T-helper 1 cell treated with Interleukin-12 subunit alpha and Interleukin-12 subunit beta and Interleukin-4 antibody, amounts not matched to agents 30 μg/mL and 1 μg/mL, for 36 hours (primary cell): ENCODE data around the gene BAD.

Source experiments
- H3K27ac Mint-ChIP-seq: one replicate; pipeline ENCODE4 v1.8.0; 2021; ENCODE audit warnings: mild to moderate bottlenecking, mixed read lengths
- H3K27me3 Mint-ChIP-seq: one replicate; pipeline ENCODE4 v1.8.0; 2021; ENCODE audit warnings: low read depth, mixed read lengths
- H3K36me3 Mint-ChIP-seq: one replicate; pipeline ENCODE4 v1.8.0; 2021; ENCODE audit warnings: low read depth, mixed read lengths
- H3K4me1 Mint-ChIP-seq: one replicate; pipeline ENCODE4 v1.8.0; 2021; ENCODE audit warnings: low read depth, mixed read lengths
- H3K4me3 Mint-ChIP-seq: one replicate; pipeline ENCODE4 v1.8.0; 2021; ENCODE audit warnings: mild to moderate bottlenecking, moderate library complexity, mixed read lengths
- H3K9me3 Mint-ChIP-seq: one replicate; pipeline ENCODE4 v1.8.0; 2021; ENCODE audit warnings: mixed read lengths

Gene BAD

GRCh38 chr11:64245797-64246620, 38.5 kb downstream of the BAD start:
- no peaks in the 10 kb centered on the region for H3K9me3 Mint-ChIP-seq
- H3K4me1 Mint-ChIP-seq = peaks cover 28% of the 10 kb centered on the region
- H3K36me3 Mint-ChIP-seq = no peaks in the 10 kb centered on the region
- H3K27ac Mint-ChIP-seq = peak overlapping the region; percentile 79
- H3K27me3 Mint-ChIP-seq = no peaks in the 10 kb centered on the region
- peak overlapping the region; percentile 87 for H3K4me3 Mint-ChIP-seq

GRCh38 chr11:64245401-64245796, 39.1 kb downstream of the BAD start:
- Mint-ChIP-seq H3K36me3 (no peaks in the 10 kb centered on the region), H3K4me1 (peaks cover 31% of the 10 kb centered on the region), H3K27ac (peak overlapping the region; percentile 79), H3K9me3 (no peaks in the 10 kb centered on the region), H3K27me3 (no peaks in the 10 kb centered on the region), H3K4me3 (peak overlapping the region; percentile 87)

- Mint-ChIP-seq H3K4me1 (peaks cover 32% of the 10 kb centered on the region), H3K4me3 (peak overlapping the region; percentile 87), H3K27me3 (no peaks in the 10 kb centered on the region), H3K36me3 (peaks cover 2% of the 10 kb centered on the region), H3K9me3 (no peaks in the 10 kb centered on the region), H3K27ac (no peak overlapping the region)
Measured at GRCh38 chr11:64244966-64245365, 39.5 kb downstream of the BAD start.

GRCh38 chr11:64244107-64244506, 40.4 kb downstream of the BAD start:
- no peak overlapping the region for H3K27ac Mint-ChIP-seq
- H3K4me3 Mint-ChIP-seq = peak overlapping the region; percentile 95
- no peaks in the 10 kb centered on the region for H3K27me3 Mint-ChIP-seq
- peaks cover 2% of the 10 kb centered on the region for H3K36me3 Mint-ChIP-seq
- no peaks in the 10 kb centered on the region for H3K9me3 Mint-ChIP-seq
- peaks cover 28% of the 10 kb centered on the region for H3K4me1 Mint-ChIP-seq

GRCh38 chr11:64243236-64243854, 41.1 kb downstream of the BAD start:
- no peaks in the 10 kb centered on the region for H3K9me3 Mint-ChIP-seq
- peaks cover 29% of the 10 kb centered on the region for H3K4me1 Mint-ChIP-seq
- H3K36me3 Mint-ChIP-seq = peaks cover 6% of the 10 kb centered on the region
- peak overlapping the region; percentile 67 for H3K27ac Mint-ChIP-seq
- H3K27me3 Mint-ChIP-seq = no peaks in the 10 kb centered on the region
- peak overlapping the region; percentile 95 for H3K4me3 Mint-ChIP-seq

- Mint-ChIP-seq H3K4me1 (peaks cover 24% of the 10 kb centered on the region), H3K27ac (peak overlapping the region; percentile 97), H3K27me3 (no peaks in the 10 kb centered on the region), H3K9me3 (no peaks in the 10 kb centered on the region), H3K4me3 (peak overlapping the region; percentile 95), H3K36me3 (peaks cover 11% of the 10 kb centered on the region)
Measured at GRCh38 chr11:64241491-64242374, 42.7 kb downstream of the BAD start.

GRCh38 chr11:64241241-64241490, 43.3 kb downstream of the BAD start:
- peaks cover 11% of the 10 kb centered on the region for H3K36me3 Mint-ChIP-seq
- H3K4me1 Mint-ChIP-seq = peaks cover 24% of the 10 kb centered on the region
- H3K27ac Mint-ChIP-seq = peak overlapping the region; percentile 97
- no peaks in the 10 kb centered on the region for H3K27me3 Mint-ChIP-seq
- no peaks in the 10 kb centered on the region for H3K9me3 Mint-ChIP-seq
- H3K4me3 Mint-ChIP-seq = peak overlapping the region; percentile 95

GRCh38 chr11:64240435-64241240, 43.8 kb downstream of the BAD start, which contains the start of gene FKBP2:
Gene FKBP2 (plus strand): TSS chr11:64241095. CDS start chr11:64242388, 1,293 bp downstream.
- Mint-ChIP-seq H3K9me3 (no peaks in the 10 kb centered on the region), H3K4me1 (peaks cover 24% of the 10 kb centered on the region), H3K36me3 (peaks cover 11% of the 10 kb centered on the region), H3K4me3 (peak within 1 kb of the TSS; percentile 95), H3K27ac (peak within 1 kb of the TSS; percentile 97), H3K27me3 (no peaks in the 10 kb centered on the region)

- peak overlapping the region; percentile 95 for H3K4me3 Mint-ChIP-seq
- peaks cover 27% of the 10 kb centered on the region for H3K4me1 Mint-ChIP-seq
- no peaks in the 10 kb centered on the region for H3K27me3 Mint-ChIP-seq
- peak overlapping the region; percentile 97 for H3K27ac Mint-ChIP-seq
- no peaks in the 10 kb centered on the region for H3K9me3 Mint-ChIP-seq
- peaks cover 11% of the 10 kb centered on the region for H3K36me3 Mint-ChIP-seq
Measured at GRCh38 chr11:64239662-64240434, 44.6 kb downstream of the BAD start.

GRCh38 chr11:64238999-64239398, 45.5 kb downstream of the BAD start:
- peak overlapping the region; percentile 52 for H3K27ac Mint-ChIP-seq
- H3K36me3 Mint-ChIP-seq = peaks cover 11% of the 10 kb centered on the region
- no peaks in the 10 kb centered on the region for H3K9me3 Mint-ChIP-seq
- H3K4me3 Mint-ChIP-seq = no peak overlapping the region
- H3K27me3 Mint-ChIP-seq = no peaks in the 10 kb centered on the region
- peaks cover 27% of the 10 kb centered on the region for H3K4me1 Mint-ChIP-seq

GRCh38 chr11:64238076-64238475, 46.4 kb downstream of the BAD start:
- Mint-ChIP-seq H3K36me3 (peaks cover 11% of the 10 kb centered on the region), H3K27me3 (no peaks in the 10 kb centered on the region), H3K4me1 (peaks cover 28% of the 10 kb centered on the region), H3K27ac (no peak overlapping the region), H3K9me3 (no peaks in the 10 kb centered on the region), H3K4me3 (no peak overlapping the region)

GRCh38 chr11:64237484-64237951, 46.9 kb downstream of the BAD start:
- Mint-ChIP-seq H3K36me3 (peaks cover 11% of the 10 kb centered on the region), H3K27ac (no peak overlapping the region), H3K9me3 (no peaks in the 10 kb centered on the region), H3K4me1 (peaks cover 28% of the 10 kb centered on the region), H3K27me3 (no peaks in the 10 kb centered on the region), H3K4me3 (no peak overlapping the region)

- Mint-ChIP-seq H3K4me3 (peak overlapping the region; percentile 83), H3K27ac (peak overlapping the region; percentile 57), H3K4me1 (peaks cover 31% of the 10 kb centered on the region)
Measured at GRCh38 chr11:64235437-64236161, 48.9 kb downstream of the BAD start.

More at GRCh38 chr11:64235437-64236161, 48.9 kb downstream of the BAD start:
- Mint-ChIP-seq H3K27me3 (no peaks in the 10 kb centered on the region), H3K36me3 (peaks cover 11% of the 10 kb centered on the region), H3K9me3 (no peaks in the 10 kb centered on the region)
